Natural killer cell (primary cell): ENCODE results near the gene CGB5. TPM values are rescaled to one million over a fixed set of nuclear protein-coding genes. Genes with fewer than 3 reads are reported as not detected.
A peak's percentile ranks its signal among the peaks of the same experiment; 100 is the strongest.
"Not testable (repeated sequence)": the region's sequence is repeated elsewhere in the genome, so short reads cannot be mapped to it uniquely, and the experiment has no call there.

Source experiments
- ATAC-seq, 3 donors: fragments of 150-1000 bp in 2 of 3; fragments of 200-7000 bp in 1 of 3; cut with Tn5 transposase; 1 replicate in 1 of 3; 2 replicates in 2 of 3; pipeline ENCODE4 v1.10.0; 2021; ENCODE audit warnings: mild to moderate bottlenecking in 2 of 3, moderate library complexity in 2 of 3
- DNase-seq, 2 donors: peaks; one replicate each; pipeline versions ENCODE4 v3.0.0 to v3.0.0-alpha.2; 2013 to 2021; ENCODE audit warnings: mixed read lengths in 1 of 2
- H3K27ac ChIP-seq: one replicate; pipeline ENCODE4 v1.5.1; 2013; ENCODE audit warnings: mild to moderate bottlenecking, low read length
- H3K27me3 ChIP-seq: one replicate; pipeline ENCODE4 v1.6.1; 2013; ENCODE audit warnings: low read length; ENCODE audit not compliant: control insufficient read depth, insufficient read depth
- H3K36me3 ChIP-seq: one replicate; pipeline ENCODE4 v1.6.1; 2013; ENCODE audit warnings: low read length; ENCODE audit not compliant: control insufficient read depth, insufficient read depth
- H3K4me1 ChIP-seq: one replicate; pipeline ENCODE4 v1.6.1; 2013; ENCODE audit warnings: low read length; ENCODE audit not compliant: control insufficient read depth, insufficient read depth
- H3K4me3 ChIP-seq: one replicate; pipeline ENCODE4 v1.5.1; 2013; ENCODE audit warnings: low read length
- H3K9me3 ChIP-seq: one replicate; pipeline ENCODE4 v1.6.1; 2013; ENCODE audit warnings: low read length; ENCODE audit not compliant: control insufficient read depth, insufficient read depth
- H3K27ac Mint-ChIP-seq, 2 donors: one replicate each; pipeline ENCODE4 v1.8.0; 2022; ENCODE audit warnings: mild to moderate bottlenecking in 2 of 2, mixed read lengths in 2 of 2, moderate library complexity in 1 of 2
- H3K27me3 Mint-ChIP-seq, 2 donors: one replicate each; pipeline ENCODE4 v1.8.0; 2022; ENCODE audit warnings: low read depth in 2 of 2, mixed read lengths in 2 of 2
- H3K36me3 Mint-ChIP-seq: one replicate; pipeline ENCODE4 v1.8.0; 2022; ENCODE audit warnings: mixed read lengths
- H3K4me1 Mint-ChIP-seq, 2 donors: one replicate each; pipeline ENCODE4 v1.8.0; 2022; ENCODE audit warnings: mixed read lengths in 2 of 2
- H3K4me3 Mint-ChIP-seq: one replicate; pipeline ENCODE4 v1.8.0; 2022; ENCODE audit warnings: mild to moderate bottlenecking, moderate library complexity, mixed read lengths
- H3K9me3 Mint-ChIP-seq, 2 donors: one replicate each; pipeline ENCODE4 v1.8.0; 2022; ENCODE audit warnings: mixed read lengths in 2 of 2
- CTCF ChIP-seq: fragments of 200-600 bp; IDR thresholded peaks from one replicate; pipeline ENCODE4 v1.8.0; 2022; ENCODE audit warnings: antibody characterized with exemption
- WGBS: methylation state at CpG from one replicate; pipeline ENCODE4 v1.1.7; 2013; ENCODE audit warnings: missing lambda C conversion rate; ENCODE audit not compliant: insufficient coverage; 5-methylcytosine and 5-hydroxymethylcytosine counted together
- intact Hi-C: fragments of 100-400 bp; cut with micrococcal nuclease; formaldehyde crosslinking; loops from one replicate; pipeline ENCODE4 v1.14.2; 2022
- total RNA-seq, 4 donors: library from RNA; stranded (reverse); fragments of 120-200 nt in 1 of 4; gene quantifications; one replicate each; pipeline versions ENCODE4 v1.2.3 to v1.2.4, GENCODE V29; 2013 to 2022

Gene CGB5
- total RNA-seq, 3 donors from 2014 or later (not counting 1 experiment from before 2014, with no cell fraction given): not detected

GRCh38 chr19:49056101-49056901, 12.7 kb downstream of the CGB5 start:
- peaks cover 21 to 24% of the 10 kb centered on the region in 2 donors for H3K4me1 Mint-ChIP-seq
- Histone ChIP-seq H3K27me3 (peaks cover 30% of the 10 kb centered on the region), H3K4me3 (peak overlapping the region; percentile 47), H3K27ac (no peak overlapping the region), H3K36me3 (no peaks in the 10 kb centered on the region), H3K9me3 (no peaks in the 10 kb centered on the region), H3K4me1 (peaks cover 26% of the 10 kb centered on the region)
- peaks cover 35 to 39% of the 10 kb centered on the region in 2 donors for H3K27me3 Mint-ChIP-seq
- no peaks in the 10 kb centered on the region for H3K36me3 Mint-ChIP-seq
- no peaks in the 10 kb centered on the region for H3K9me3 Mint-ChIP-seq
- ATAC-seq (peak; percentile 71 to 78 (median 78)), DNase-seq (peak; percentile 48 to 69)
- intact Hi-C loops: no loop called here
- peak overlapping the region; percentile 87 for H3K4me3 Mint-ChIP-seq
- peak overlapping the region in 1 of 2 donors; percentile 59 for H3K27ac Mint-ChIP-seq
- TF ChIP-seq CTCF: no peak
- WGBS: under 1% methylated on average over 63 of the region's 63 CpGs

GRCh38 chr19:49056902-49057596, 13.4 kb downstream of the CGB5 start:
- Mint-ChIP-seq H3K27me3 (peaks cover 35 to 40% of the 10 kb centered on the region in 2 donors), H3K27ac (peak overlapping the region in 1 of 2 donors; percentile 59), H3K4me1 (peaks cover 21 to 24% of the 10 kb centered on the region in 2 donors), H3K4me3 (peak overlapping the region; percentile 87)
- H3K27ac ChIP-seq, intact Hi-C loops, H3K36me3 ChIP-seq, H3K9me3 Mint-ChIP-seq, H3K36me3 Mint-ChIP-seq, H3K9me3 ChIP-seq, DNase-seq: not testable (repeated sequence)
- peak overlapping the region; percentile 47 for H3K4me3 ChIP-seq
- H3K4me1 ChIP-seq: peaks cover 26% of the 10 kb centered on the region
- ATAC-seq: peak; percentile 28 to 42 (median 37)
- 2% methylated on average over 34 of the region's 34 CpGs for WGBS
- H3K27me3 ChIP-seq: peaks cover 30% of the 10 kb centered on the region

GRCh38 chr19:49057636-49058234, 14.1 kb downstream of the CGB5 start, which contains the start of gene CGB7:
Gene CGB7, minus strand, starts transcription at chr19:49057749. Its CDS starts 2,374 bp downstream, at chr19:49055375.
- Histone ChIP-seq H3K4me1 (peaks cover 26% of the 10 kb centered on the region), H3K36me3 (no peaks in the 10 kb centered on the region), H3K4me3 (peak within 1 kb of the TSS; percentile 47), H3K27ac (no peak within 1 kb of the TSS), H3K9me3 (no peaks in the 10 kb centered on the region), H3K27me3 (peaks cover 30% of the 10 kb centered on the region)
- TF ChIP-seq CTCF: no peak
- DNase-seq (peak in 1 of 2 donors; percentile 54), ATAC-seq (peak in 2 of 3 donors; percentile 11 to 34)
- no peaks in the 10 kb centered on the region for H3K9me3 Mint-ChIP-seq
- peak within 1 kb of the TSS; percentile 87 for H3K4me3 Mint-ChIP-seq
- intact Hi-C loops: no loop called here
- peak within 1 kb of the TSS in 1 of 2 donors; percentile 59 for H3K27ac Mint-ChIP-seq
- no peaks in the 10 kb centered on the region for H3K36me3 Mint-ChIP-seq
- 5% methylated on average over 38 of the region's 38 CpGs for WGBS
- H3K27me3 Mint-ChIP-seq: peaks cover 35 to 40% of the 10 kb centered on the region in 2 donors
- H3K4me1 Mint-ChIP-seq: peaks cover 21 to 24% of the 10 kb centered on the region in 2 donors

- Mint-ChIP-seq H3K9me3 (no peaks in the 10 kb centered on the region), H3K27ac (no peak overlapping the region), H3K4me3 (peak overlapping the region; percentile 25), H3K27me3 (peaks cover 35 to 40% of the 10 kb centered on the region in 2 donors), H3K4me1 (peaks cover 21 to 24% of the 10 kb centered on the region in 2 donors), H3K36me3 (no peaks in the 10 kb centered on the region)
- intact Hi-C loops: no loop called here
- DNase-seq: no peak
- H3K27me3 ChIP-seq: peaks cover 30% of the 10 kb centered on the region
- no peak for TF ChIP-seq CTCF
- no peak overlapping the region for H3K27ac ChIP-seq
- H3K4me1 ChIP-seq: peaks cover 26% of the 10 kb centered on the region
- WGBS: 45% methylated on average over 9 of the region's 10 CpGs
- H3K9me3 ChIP-seq: no peaks in the 10 kb centered on the region
- H3K36me3 ChIP-seq: no peaks in the 10 kb centered on the region
- no peak for ATAC-seq
- H3K4me3 ChIP-seq: no peak overlapping the region
Observed at GRCh38 chr19:49058562-49058961, 14.9 kb downstream of the CGB5 start.
